GM12872 (cell line): ENCODE results near the gene SLC37A3.

Experiments
- CTCF ChIP-seq: IDR thresholded peaks from 3 replicates; pipeline ENCODE4 v1.5.1; 2011; ENCODE audit warnings: low read depth, mild to moderate bottlenecking, low read length, moderate library complexity; ENCODE audit not compliant: insufficient read depth

Gene SLC37A3

GRCh38 chr7:140300243-140301136 is 97.8 kb downstream of the SLC37A3 start:
- TF ChIP-seq CTCF = no peak

- TF ChIP-seq CTCF = no peak
These were observed 100.1 kb downstream of the SLC37A3 start for GRCh38 chr7:140298213-140298612.

- TF ChIP-seq CTCF = no peak
These were observed 101.1 kb downstream of the SLC37A3 start for GRCh38 chr7:140297192-140297591.

GRCh38 chr7:140295224-140295738 is 103.0 kb downstream of the SLC37A3 start:
- no peak for TF ChIP-seq CTCF

GRCh38 chr7:140294454-140294853 is 103.9 kb downstream of the SLC37A3 start:
- no peak for TF ChIP-seq CTCF

GRCh38 chr7:140292438-140292837 is 105.9 kb downstream of the SLC37A3 start:
- no peak for TF ChIP-seq CTCF

- TF ChIP-seq CTCF = no peak
These were observed 108.5 kb downstream of the SLC37A3 start for GRCh38 chr7:140289804-140290203.
